K562 (cell line): ENCODE data around the gene ZNF775. TPM values are rescaled to one million over a fixed set of nuclear protein-coding genes. Genes with fewer than 3 reads are reported as not detected.

Experiments used
- CBX3 ChIP-seq, 2 experiments: IDR thresholded peaks; 1 replicate in 1 of 2; 2 replicates in 1 of 2; pipeline ENCODE4 v1.6.1; 2012; ENCODE audit warnings: inconsistent platforms in 2 of 2, low read length in 2 of 2, borderline replicate concordance in 1 of 2, control low read depth in 1 of 2
- EHMT2 ChIP-seq: fragments of 450-650 bp; IDR thresholded peaks from 2 replicates; pipeline ENCODE4 v1.6.1; 2018; ENCODE audit warnings: antibody characterized with exemption
- GMEB1 ChIP-seq: fragments of 250-450 bp; sonication (Bioruptor Pico); IDR thresholded peaks from 2 replicates; pipeline ENCODE4 v1.4.0; 2020; ENCODE audit warnings: mild to moderate bottlenecking
- HOXB6 ChIP-seq: fragments of 250-450 bp; sonication (Bioruptor Pico); IDR thresholded peaks from 2 replicates; pipeline ENCODE4 v1.5.1; 2022; ENCODE audit warnings: mild to moderate bottlenecking, borderline replicate concordance
- KDM2B ChIP-seq: fragments of 250-450 bp; sonication (Bioruptor Pico); IDR thresholded peaks from 2 replicates; pipeline ENCODE4 v1.8.0; 2021; ENCODE audit warnings: mild to moderate bottlenecking, moderate library complexity
- NELFE ChIP-seq: IDR thresholded peaks from 2 replicates; pipeline ENCODE4 v1.6.1; 2011; ENCODE audit warnings: mild to moderate bottlenecking; ENCODE audit not compliant: insufficient read depth, insufficient read length
- PATZ1 ChIP-seq: fragments of 250-450 bp; sonication (Bioruptor Pico); IDR thresholded peaks from 2 replicates; pipeline ENCODE4 v1.5.0; 2020; ENCODE audit warnings: mild to moderate bottlenecking, borderline replicate concordance
- RBM34 ChIP-seq: fragments of 200-400 bp; formaldehyde crosslinking; IDR thresholded peaks from 2 replicates; pipeline ENCODE4 v1.6.1; 2018; ENCODE audit warnings: low read length, borderline replicate concordance; ENCODE audit not compliant: insufficient read depth
- SRSF7 ChIP-seq: fragments of 200-400 bp; formaldehyde crosslinking; optimal IDR thresholded peaks from 2 replicates; pipeline ENCODE3; 2017; ENCODE audit warnings: mild to moderate bottlenecking, low read depth, low read length
- STAT5B ChIP-seq: fragments of 250-450 bp; sonication (Bioruptor Pico); IDR thresholded peaks from 2 replicates; pipeline ENCODE4 v1.8.0; 2021; ENCODE audit warnings: mild to moderate bottlenecking, inconsistent platforms
- THAP7 ChIP-seq: fragments of 250-450 bp; sonication (Bioruptor Pico); IDR thresholded peaks from 2 replicates; pipeline ENCODE4 v1.5.0; 2021
- YY1 ChIP-seq, 3 experiments: IDR thresholded peaks; 2 replicates each; pipeline ENCODE4 v1.6.1; 2011; ENCODE audit warnings: low read length in 2 of 3, mild to moderate bottlenecking in 2 of 3, moderate library complexity in 2 of 3, borderline replicate concordance in 1 of 3, control low read depth in 1 of 3, low read depth in 1 of 3; ENCODE audit not compliant: insufficient read depth in 3 of 3, insufficient replicate concordance in 2 of 3, control insufficient read depth in 1 of 3, insufficient read length in 1 of 3; ENCODE audit errors: extremely low read depth in 1 of 3
- ZNF277 ChIP-seq: fragments of 250-450 bp; sonication (Bioruptor Pico); IDR thresholded peaks from 2 replicates; pipeline ENCODE4 v1.8.0; 2022; ENCODE audit warnings: inconsistent platforms, mild to moderate bottlenecking, moderate library complexity, borderline replicate concordance
- ZNF41 ChIP-seq: fragments of 250-450 bp; sonication (Bioruptor Pico); conservative IDR thresholded peaks from 2 replicates; pipeline ENCODE4 v1.4.0; 2020; ENCODE audit warnings: mild to moderate bottlenecking
- ZNF609 ChIP-seq: sonication (generic); formaldehyde crosslinking; IDR thresholded peaks from 2 replicates; pipeline ENCODE4 v1.8.1; 2023; ENCODE audit warnings: missing genetic modification reagents, mild to moderate bottlenecking, borderline replicate concordance
- polyA plus RNA-seq, 8 experiments: library from polyadenylated mRNA; depleted of rRNA in 4 of 8; stranded (reverse) in 5 of 8; unstranded in 3 of 8; fragments of >200 nt; fragmentation: Nextera tagmentation in 2 of 8; fragmentation: Illumina TruSeq in 1 of 8; extraction: Ambion mirVana in 2 of 8; extraction: Trizol in 1 of 8; gene quantifications; 2 replicates each; pipeline versions ENCODE4 v1.2.1 to v1.2.3, GENCODE V29; 2011 to 2014; ENCODE audit warnings: inconsistent platforms in 1 of 8, missing spikeins in 1 of 8
- total RNA-seq, 7 experiments: library from RNA; depleted of rRNA in 6 of 7; stranded (reverse); fragments of >200 nt in 6 of 7; fragmentation: Illumina TruSeq in 2 of 7; extraction: Trizol in 2 of 7; gene quantifications; 2 replicates each; pipeline versions ENCODE4 v1.2.1 to v1.2.3, GENCODE V29; 2011 to 2021; ENCODE audit warnings: low replicate concordance in 1 of 7

Gene ZNF775
- total and polyA plus RNA-seq, 9 of the 15 experiments (the other 6 are each of a cell fraction or from before 2014, with no cell fraction given), result 0.04 to 18.7 (median 4.9) TPM

GRCh38 chr7:150404172-150404804, 25.2 kb downstream of the ZNF775 start (continued):
- TF ChIP-seq ZNF609 (CRISPR knock-in tag), result no peak
- TF ChIP-seq ZNF41 (CRISPR knock-in tag), result 0 out of 2 replicates have a peak, but pooled peaks have one; percentile 8
- 0 out of 2 replicates have a peak, but pooled peaks have one; percentile 48 for TF ChIP-seq EHMT2
- TF ChIP-seq STAT5B (CRISPR knock-in tag), result 0 out of 2 replicates have a peak, but pooled peaks have one; percentile 16
- TF ChIP-seq GMEB1 (CRISPR knock-in tag), result peak; percentile 86
- no peak for TF ChIP-seq NELFE
- no peak for TF ChIP-seq RBM34
- TF ChIP-seq CBX3 (IDR thresholded peaks at IDR 0.05; ENCODE audit: borderline replicate concordance in 1 of 2, low read length in 2 of 2), result no peak
- TF ChIP-seq THAP7 (CRISPR knock-in tag), result no peak
- no peak for TF ChIP-seq HOXB6 (CRISPR knock-in tag)
- no peak for TF ChIP-seq ZNF277 (CRISPR knock-in tag)
- TF ChIP-seq YY1 (IDR thresholded peaks at IDR 0.05; ENCODE audit: borderline replicate concordance in 1 of 3, control insufficient read depth in 1 of 3, extremely low read depth in 1 of 3, insufficient read depth in 3 of 3, insufficient read length in 1 of 3, insufficient replicate concordance in 2 of 3, low read depth in 1 of 3, low read length in 2 of 3), result peak in 1 of 3 experiments; percentile 34
- TF ChIP-seq SRSF7, result no peak
- peak; percentile 77; the same call in 1 of the 2 replicates for TF ChIP-seq PATZ1 (CRISPR knock-in tag)
- no peak for TF ChIP-seq KDM2B (CRISPR knock-in tag)
